Type B pancreatic cell (in vitro differentiated cells): ENCODE data around the gene CRHBP. TPM values are rescaled to one million over a fixed set of nuclear protein-coding genes. Genes with fewer than 3 reads are reported as not detected.
"Not testable (repeated sequence)": the region's sequence is repeated elsewhere in the genome, so short reads cannot be mapped to it uniquely, and the experiment has no call there.

Source experiments
- DNase-seq: peaks from one replicate; pipeline ENCODE4 v3.0.0; 2021; ENCODE audit warnings: mixed read lengths; ENCODE audit not compliant: unreplicated experiment; ENCODE audit errors: extremely low spot score
- H3K27ac Mint-ChIP-seq: 2 replicates; pipeline ENCODE4 v1.8.0; 2021; ENCODE audit warnings: mild to moderate bottlenecking, mixed read lengths
- H3K27me3 Mint-ChIP-seq: 2 replicates; pipeline ENCODE4 v1.8.0; 2021; ENCODE audit warnings: mixed read lengths
- H3K36me3 Mint-ChIP-seq: 2 replicates; pipeline ENCODE4 v1.8.0; 2021; ENCODE audit warnings: mixed read lengths
- H3K4me1 Mint-ChIP-seq: one replicate; pipeline ENCODE4 v1.8.0; 2021; ENCODE audit warnings: mixed read lengths; ENCODE audit not compliant: unreplicated experiment
- H3K4me3 Mint-ChIP-seq: 2 replicates; pipeline ENCODE4 v1.8.0; 2021; ENCODE audit warnings: mild to moderate bottlenecking, mixed read lengths
- H3K9me3 Mint-ChIP-seq: 2 replicates; pipeline ENCODE4 v1.8.0; 2021; ENCODE audit warnings: mixed read lengths
- long read RNA-seq: library from polyadenylated mRNA; unstranded; transcript quantifications from one replicate; pipeline ENCODE4 v2.0.0, GENCODE V29; 2020
- total RNA-seq: library from RNA; stranded (reverse); gene quantifications from 2 replicates; pipeline ENCODE4 v1.2.1, GENCODE V29; 2021; ENCODE audit warnings: low replicate concordance
- TF ChIP-seq, protein P1 (sequence below): fragments of 200-600 bp; sonication (generic); conservative IDR thresholded peaks from 2 replicates; pipeline ENCODE4 v1.5.0; 2021; ENCODE audit warnings: antibody characterized with exemption, mild to moderate bottlenecking

Gene CRHBP, protein sequence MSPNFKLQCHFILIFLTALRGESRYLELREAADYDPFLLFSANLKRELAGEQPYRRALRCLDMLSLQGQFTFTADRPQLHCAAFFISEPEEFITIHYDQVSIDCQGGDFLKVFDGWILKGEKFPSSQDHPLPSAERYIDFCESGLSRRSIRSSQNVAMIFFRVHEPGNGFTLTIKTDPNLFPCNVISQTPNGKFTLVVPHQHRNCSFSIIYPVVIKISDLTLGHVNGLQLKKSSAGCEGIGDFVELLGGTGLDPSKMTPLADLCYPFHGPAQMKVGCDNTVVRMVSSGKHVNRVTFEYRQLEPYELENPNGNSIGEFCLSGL
- total RNA-seq = 0.14 and 0.87 TPM in 2 replicates
- long read RNA-seq, partial matches to known transcripts = 0 of 1 reads
- long read RNA-seq, other reads (novel, unspliced or antisense) = 0 of 1 reads

DNA sequence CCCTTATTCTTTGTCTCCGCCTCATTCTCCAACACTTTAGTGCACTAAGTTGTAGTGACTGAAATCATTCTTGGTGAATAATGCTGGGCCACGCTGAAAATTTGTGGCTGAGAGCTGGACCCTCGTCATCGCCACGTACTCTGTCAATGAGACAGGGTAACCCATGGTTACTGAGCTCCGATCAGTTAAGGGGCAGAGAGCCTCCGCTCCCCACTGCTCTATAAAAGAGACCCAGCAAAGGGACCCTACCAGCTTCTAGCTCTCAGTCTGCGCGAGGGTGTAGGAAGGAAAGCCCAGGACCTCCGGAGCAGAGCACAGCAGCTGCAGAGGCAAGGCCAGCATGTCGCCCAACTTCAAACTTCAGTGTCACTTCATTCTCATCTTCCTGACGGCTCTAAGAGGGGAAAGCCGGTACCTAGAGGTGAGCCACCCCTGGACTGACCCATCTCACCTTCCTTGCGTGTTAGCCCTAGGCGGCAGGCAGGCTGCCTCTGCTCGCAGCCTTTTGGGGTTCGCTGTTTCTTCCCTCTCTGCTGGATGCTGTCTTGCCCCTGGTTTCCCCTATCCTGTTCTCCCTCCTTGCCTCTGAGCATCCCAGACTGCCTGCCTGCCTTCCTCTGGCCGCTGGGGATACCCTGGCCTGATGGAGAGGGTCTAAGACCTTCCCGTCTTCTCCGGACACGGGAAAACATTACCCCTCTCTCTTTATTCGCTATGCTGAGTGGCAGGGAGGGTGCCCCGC, at the start of gene CRHBP:
CRHBP (plus strand) TSS at position 251 of the 742 bp plus-strand sequence; CDS start at position 341, 90 bp downstream.
- TF ChIP-seq, protein P1, sequence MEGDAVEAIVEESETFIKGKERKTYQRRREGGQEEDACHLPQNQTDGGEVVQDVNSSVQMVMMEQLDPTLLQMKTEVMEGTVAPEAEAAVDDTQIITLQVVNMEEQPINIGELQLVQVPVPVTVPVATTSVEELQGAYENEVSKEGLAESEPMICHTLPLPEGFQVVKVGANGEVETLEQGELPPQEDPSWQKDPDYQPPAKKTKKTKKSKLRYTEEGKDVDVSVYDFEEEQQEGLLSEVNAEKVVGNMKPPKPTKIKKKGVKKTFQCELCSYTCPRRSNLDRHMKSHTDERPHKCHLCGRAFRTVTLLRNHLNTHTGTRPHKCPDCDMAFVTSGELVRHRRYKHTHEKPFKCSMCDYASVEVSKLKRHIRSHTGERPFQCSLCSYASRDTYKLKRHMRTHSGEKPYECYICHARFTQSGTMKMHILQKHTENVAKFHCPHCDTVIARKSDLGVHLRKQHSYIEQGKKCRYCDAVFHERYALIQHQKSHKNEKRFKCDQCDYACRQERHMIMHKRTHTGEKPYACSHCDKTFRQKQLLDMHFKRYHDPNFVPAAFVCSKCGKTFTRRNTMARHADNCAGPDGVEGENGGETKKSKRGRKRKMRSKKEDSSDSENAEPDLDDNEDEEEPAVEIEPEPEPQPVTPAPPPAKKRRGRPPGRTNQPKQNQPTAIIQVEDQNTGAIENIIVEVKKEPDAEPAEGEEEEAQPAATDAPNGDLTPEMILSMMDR = no peak
- Mint-ChIP-seq H3K27me3 (peaks cover 71% of the 10 kb centered on the region), H3K9me3 (no peaks in the 10 kb centered on the region), H3K4me1 (no peaks in the 10 kb centered on the region), H3K36me3 (no peaks in the 10 kb centered on the region), H3K27ac (no peak within 1 kb of the TSS), H3K4me3 (peak within 1 kb of the TSS; percentile 77)
- no peak for DNase-seq

DNA sequence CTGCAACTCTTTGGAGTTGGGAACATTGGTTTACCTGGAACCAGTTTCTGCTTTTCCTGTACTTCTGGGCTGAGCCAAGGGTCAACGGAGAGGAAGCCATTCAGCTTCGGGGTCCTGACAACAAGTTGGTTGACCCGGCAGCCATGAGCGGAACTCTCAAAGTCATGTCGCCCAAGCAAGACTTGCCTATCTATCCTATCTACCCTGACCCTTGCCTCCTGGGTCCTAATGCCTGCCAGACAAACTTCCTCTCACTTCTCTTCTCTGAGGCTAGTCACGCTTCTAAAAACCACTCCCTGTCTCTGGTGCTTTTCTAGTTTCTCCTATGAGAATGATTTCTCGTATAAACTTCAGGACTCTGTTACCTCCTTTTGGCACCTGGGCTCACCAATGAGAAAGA, 44.7 kb upstream of the CRHBP start:
- Mint-ChIP-seq H3K36me3 (no peaks in the 10 kb centered on the region), H3K27me3 (peaks cover 7% of the 10 kb centered on the region), H3K27ac (no peak overlapping the region), H3K4me3 (no peak overlapping the region), H3K4me1 (no peaks in the 10 kb centered on the region), H3K9me3 (peaks cover 3% of the 10 kb centered on the region)
- DNase-seq = no peak
- TF ChIP-seq, protein P1 = no peak

DNA sequence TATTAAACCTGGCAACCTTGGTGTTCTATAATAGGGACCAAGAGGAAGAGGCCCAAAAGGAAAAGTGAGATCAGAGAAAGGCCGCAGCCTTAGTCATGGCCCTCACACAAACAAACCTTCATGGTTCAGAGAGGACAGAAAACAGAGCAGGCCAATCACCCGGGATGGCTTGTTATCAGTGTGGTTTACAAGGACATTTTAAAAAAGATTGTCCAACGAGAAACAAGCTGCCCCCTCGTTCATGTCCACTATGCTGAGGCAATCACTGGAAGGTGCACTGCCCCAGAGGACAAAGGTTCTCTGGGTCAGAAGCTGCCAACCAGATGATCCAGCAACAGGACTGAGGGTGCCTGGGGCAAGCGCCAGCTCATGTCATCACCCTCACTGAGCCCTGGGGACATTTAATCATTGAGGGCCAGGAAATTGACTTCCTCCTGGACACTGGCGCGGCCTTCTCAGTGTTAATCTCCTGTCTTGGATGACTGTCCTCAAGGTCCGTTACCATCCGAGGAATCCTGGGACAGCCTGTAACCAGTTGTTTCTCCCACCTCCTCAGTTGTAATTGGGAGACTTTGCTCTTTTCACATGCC, 42.4 kb upstream of the CRHBP start:
- not testable (repeated sequence) for H3K27ac Mint-ChIP-seq, H3K36me3 Mint-ChIP-seq, H3K9me3 Mint-ChIP-seq, H3K27me3 Mint-ChIP-seq, H3K4me1 Mint-ChIP-seq, DNase-seq, H3K4me3 Mint-ChIP-seq

DNA sequence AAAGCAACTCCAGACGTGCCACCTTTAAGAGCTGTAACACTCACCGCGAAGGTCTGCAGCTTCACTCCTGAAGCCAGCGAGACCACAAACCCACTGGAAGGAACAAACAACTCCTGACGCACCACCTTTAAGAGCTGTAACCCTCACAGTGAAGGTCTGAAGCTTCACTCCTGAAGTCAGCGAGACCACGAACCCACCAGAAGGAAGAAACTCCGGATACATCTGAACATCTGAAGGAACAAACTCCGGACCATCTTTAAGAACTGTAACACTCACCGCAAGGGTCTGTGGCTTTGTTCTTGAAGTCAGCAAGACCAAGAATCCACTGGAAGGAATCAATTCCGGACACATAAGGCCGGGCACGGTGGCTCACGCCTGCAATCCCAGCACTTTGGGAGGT, 38.2 kb upstream of the CRHBP start:
- DNase-seq, H3K4me1 Mint-ChIP-seq, H3K27ac Mint-ChIP-seq, H3K36me3 Mint-ChIP-seq, H3K27me3 Mint-ChIP-seq, H3K9me3 Mint-ChIP-seq, H3K4me3 Mint-ChIP-seq: not testable (repeated sequence)

DNA sequence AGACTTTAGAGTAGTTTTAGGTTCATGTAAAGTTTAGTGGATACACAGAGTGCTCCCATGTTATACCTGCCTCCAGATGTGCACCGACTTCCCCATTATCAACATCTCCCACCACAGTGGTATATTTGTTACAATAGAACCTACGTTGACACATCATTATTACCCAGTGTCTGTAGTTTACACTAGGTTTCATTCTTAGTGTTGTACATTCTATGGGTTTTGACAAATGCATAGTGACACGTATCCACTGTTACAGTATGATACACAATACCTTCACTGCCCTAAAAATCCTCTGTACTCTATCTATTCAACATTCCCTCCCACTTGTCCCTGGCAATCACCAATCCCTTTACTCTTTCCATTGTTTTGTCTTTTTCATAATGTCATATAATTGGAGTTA, 34.3 kb upstream of the CRHBP start:
- H3K27ac Mint-ChIP-seq = no peak overlapping the region

DNA sequence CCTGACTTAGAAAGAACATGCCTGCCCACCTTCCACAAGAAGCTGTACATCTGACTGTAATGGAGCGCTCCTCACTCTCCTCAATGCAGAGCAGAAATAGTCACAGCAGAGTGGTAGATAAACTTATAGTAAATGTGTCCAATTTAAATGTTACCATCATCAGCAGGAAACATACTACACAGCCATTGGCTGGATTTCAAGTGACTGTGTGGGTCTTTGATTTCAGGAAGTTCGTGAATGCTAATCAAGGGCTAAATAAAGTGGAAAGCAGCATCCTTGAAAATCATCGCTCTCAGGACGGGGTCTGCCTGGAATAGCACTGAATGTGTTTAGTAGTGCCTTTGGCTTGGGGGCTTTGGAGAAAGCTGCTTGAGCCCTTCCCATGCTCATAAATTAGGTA, 32.4 kb upstream of the CRHBP start:
- no peaks in the 10 kb centered on the region for H3K4me1 Mint-ChIP-seq
- H3K4me3 Mint-ChIP-seq = no peak overlapping the region
- DNase-seq = no peak
- TF ChIP-seq, protein P1 = no peak
- no peaks in the 10 kb centered on the region for H3K36me3 Mint-ChIP-seq
- H3K27me3 Mint-ChIP-seq = peaks cover 3% of the 10 kb centered on the region
- H3K9me3 Mint-ChIP-seq = no peaks in the 10 kb centered on the region
- H3K27ac Mint-ChIP-seq = no peak overlapping the region

More for the DNA sequence above, 34.3 kb upstream of the CRHBP start:
- DNase-seq = no peak
- H3K27me3 Mint-ChIP-seq = no peaks in the 10 kb centered on the region
- TF ChIP-seq, protein P1 = no peak
- H3K4me1 Mint-ChIP-seq = no peaks in the 10 kb centered on the region
- H3K9me3 Mint-ChIP-seq = peaks cover 3% of the 10 kb centered on the region
- H3K36me3 Mint-ChIP-seq = no peaks in the 10 kb centered on the region
- H3K4me3 Mint-ChIP-seq = no peak overlapping the region
